CD4-positive, alpha-beta T cell treated with Interleukin-17A for 4 hours (primary cell): ENCODE measurements around the gene CTSS.
A peak's percentile ranks its signal among the peaks of the same experiment; 100 is the strongest.
"Not testable (repeated sequence)": the region's sequence is repeated elsewhere in the genome, so short reads cannot be mapped to it uniquely, and the experiment has no call there.

Source experiments
- DNase-seq: peaks from one replicate; pipeline ENCODE4 v3.0.0-alpha.2; 2020; ENCODE audit warnings: mixed read lengths

CTSS gene

GRCh38 chr1:150765296-150765976 is at the start of gene CTSS:
Gene CTSS (minus strand): TSS chr1:150765778. CDS start chr1:150764763, 1,015 bp downstream.
- no peak for DNase-seq

GRCh38 chr1:150813028-150813707 is 47.6 kb upstream of the CTSS start:
- DNase-seq = peak; percentile 4

- DNase-seq = no peak
These were observed 45.5 kb upstream of the CTSS start for GRCh38 chr1:150810958-150811659.

DNA sequence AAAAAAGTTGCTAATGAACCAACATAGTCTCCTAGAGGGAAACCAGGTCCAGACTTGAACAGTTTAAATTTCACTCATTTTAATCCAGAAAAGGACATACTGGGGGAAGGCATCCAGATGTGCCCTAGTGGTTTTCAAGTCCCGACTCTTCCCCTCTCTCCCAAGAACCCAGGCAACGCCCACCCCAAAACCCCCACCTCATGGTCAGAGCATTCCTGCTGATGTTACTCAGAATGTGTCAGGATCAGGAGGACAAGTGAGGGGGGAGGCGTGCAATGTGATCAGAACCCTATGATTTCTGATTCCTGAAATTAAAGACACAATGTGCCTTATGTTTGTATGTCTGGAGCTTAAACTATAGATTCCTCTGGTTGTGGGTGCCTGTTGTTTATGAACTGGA is 44.1 kb upstream of the CTSS start:
- DNase-seq = no peak

DNA sequence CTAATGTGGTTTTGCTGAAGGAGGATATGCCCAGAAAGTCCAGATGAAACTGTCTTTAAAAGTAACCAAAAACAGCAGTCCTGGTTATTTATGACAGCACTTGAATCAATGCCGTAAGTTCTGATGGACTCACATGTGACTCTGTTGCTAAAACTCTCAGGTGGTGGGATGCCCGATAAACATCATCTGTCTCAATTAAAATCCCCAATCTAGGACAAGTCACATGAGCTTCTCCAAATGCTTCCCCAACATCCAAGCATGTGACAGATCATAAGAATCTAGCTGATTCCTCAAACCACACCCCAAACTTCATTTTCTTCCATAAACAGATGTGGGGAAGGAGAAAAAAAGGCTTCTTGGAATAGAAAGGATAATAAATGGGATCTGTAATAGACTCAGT is 43.3 kb upstream of the CTSS start:
- no peak for DNase-seq

DNA sequence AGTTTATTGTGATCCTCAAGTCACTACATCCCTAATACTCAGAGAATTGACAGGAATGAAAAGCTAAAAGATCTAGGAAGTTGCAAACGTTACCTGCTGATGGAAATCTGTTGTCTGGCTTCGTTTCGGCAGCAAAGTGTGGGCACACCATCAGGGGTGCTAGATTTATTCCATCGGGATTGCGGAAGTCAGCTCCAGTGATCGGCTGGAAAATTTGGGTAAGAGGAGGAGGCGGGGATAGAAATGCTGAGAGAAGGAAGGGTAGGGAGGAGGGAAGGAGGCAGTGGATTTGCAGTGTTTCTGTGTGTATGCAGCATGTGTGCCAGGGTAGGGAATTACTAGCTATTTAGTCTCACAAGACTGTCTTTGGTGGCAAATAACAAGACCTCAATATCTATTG is 42.5 kb upstream of the CTSS start, which contains the start of gene CTSK:
TSS of gene CTSK (minus strand) at position 140 of the 400 bp plus-strand sequence. CDS start 1,455 bp downstream, outside the sequence.
- DNase-seq = no peak

DNA sequence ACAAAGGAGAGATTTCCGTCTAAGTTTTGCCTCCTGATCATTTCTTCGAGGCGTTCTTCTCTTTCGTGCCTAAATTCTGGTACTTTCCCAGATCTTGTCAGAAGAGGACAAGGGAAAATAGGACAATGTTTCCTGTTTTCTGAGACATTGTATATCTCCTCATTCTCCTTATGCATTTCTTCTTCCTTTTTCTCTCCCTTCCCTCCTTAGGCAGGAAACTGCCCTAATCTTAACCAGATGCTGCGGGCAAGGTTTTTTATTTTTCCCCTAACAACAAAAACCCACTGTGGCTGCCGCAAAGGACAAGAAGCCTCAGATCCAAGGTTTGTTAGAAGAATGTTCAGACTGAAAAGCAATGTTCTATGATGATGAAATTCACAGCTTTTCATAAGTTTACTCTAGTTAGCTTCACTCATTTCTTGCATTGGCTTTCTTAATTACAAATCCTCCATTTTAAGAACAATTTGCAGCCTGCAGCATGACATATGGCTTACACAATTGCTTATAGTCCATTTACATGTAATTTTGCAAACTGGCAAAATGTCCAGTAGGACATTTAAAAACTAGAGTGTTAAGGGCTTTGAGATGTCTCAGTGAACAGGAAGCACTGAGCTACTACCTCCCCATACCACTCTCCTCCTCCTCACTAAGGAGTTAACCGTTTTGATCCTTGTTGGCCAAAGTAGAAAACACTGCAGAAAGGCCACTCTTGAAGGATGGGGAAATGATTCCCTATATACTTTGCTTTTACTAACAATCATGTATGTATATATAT is 41.9 kb upstream of the CTSS start:
- DNase-seq = no peak

DNA sequence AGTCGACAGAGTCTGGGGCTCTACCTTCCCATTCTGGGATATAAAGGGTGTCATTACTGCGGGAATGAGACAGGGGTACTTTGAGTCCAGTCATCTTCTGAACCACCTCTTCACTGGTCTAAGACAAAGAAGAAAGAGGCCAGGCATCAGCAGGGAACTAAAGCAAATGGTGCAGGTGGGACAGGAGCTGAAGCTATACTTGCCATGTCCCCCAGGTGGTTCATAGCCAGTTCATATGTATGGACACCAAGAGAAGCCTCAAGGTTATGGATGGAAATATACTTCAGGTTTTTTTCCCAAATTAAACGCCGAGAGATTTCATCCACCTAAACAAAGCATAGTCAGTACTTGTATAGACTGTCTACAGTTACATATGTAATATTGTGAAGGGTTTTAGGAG is 40.3 kb upstream of the CTSS start:
- no peak for DNase-seq

DNA sequence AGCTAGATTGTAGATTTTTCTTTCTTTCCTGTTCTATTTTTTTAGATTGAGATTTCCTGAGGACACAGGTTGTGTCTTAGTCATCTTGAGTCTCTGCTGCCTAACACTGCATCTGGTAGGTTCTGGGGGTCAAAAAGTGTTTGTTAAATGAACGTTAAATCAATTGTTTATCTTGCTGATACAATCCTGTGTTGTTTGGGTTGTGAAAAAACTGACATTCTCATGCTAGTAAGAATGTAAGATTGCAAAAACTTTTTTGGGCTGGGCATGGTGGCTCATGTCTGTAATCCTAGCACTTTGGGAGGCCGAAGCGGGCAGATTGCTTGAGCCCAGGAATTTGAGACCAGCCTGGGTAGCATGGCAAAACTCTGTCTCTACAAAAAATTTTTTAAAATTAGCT is 39.1 kb upstream of the CTSS start:
- DNase-seq = no peak

- no peak for DNase-seq
These were observed 33.5 kb upstream of the CTSS start for GRCh38 chr1:150799089-150799488.

- no peak for DNase-seq
These were observed 32.9 kb upstream of the CTSS start for GRCh38 chr1:150798525-150798924.

DNA sequence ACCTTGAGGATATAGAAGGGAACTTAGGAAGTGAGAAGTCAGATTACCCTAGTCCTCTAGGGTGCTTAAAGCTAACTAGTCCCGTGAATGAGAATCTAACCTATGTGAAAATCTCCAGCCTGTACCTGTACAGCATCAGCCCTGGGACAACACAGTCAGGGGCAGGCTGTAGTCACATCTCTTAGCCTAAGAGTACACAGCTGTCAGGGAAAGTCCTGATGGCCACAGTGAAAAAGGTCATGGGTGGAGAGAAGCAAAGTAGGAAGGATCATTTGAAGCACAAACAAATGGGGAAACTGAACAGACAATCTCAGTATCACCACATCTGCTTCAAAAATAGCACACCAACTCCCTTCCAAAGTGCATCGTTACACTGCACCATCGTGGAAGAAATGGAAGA is 30.8 kb upstream of the CTSS start:
- DNase-seq = no peak

GRCh38 chr1:150793778-150794177 is 28.2 kb upstream of the CTSS start:
- DNase-seq = not testable (repeated sequence)

DNA sequence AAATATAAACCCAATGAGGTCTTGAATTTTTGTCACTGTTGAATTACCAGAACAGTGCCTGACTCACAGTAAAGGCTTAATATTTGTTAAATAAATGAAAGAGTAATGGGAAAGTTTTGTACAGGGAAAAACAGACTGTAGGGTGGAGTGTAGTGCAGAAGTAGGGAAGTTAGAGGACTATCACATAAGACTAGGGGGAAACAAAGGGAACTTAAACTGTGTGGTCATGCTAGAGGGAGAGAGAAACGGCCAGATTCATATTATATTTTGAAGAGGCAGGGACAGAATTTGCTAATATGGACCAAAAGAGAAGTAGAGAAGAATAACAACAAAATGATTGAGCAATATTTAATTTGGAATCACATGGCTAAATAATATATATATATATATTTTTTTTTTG is 27.6 kb upstream of the CTSS start:
- DNase-seq = no peak

DNA sequence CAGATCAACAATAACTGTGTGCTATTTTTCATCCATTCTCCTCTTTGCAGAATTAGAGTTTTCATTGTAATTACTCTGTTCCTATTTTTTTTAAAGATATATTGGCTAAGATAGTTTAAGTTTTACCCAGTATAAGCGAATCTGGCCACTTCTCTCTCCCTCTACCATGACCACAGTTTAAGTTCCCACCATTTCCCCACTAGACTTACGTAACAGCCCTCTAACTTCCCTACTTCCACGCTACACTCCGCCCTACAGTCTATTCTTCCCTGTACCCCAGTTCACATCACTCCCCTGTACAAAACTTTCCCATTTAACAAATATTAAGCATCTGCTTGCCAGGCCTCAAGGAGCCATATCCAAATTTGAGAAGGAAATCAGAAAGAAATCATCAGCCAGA is 26.0 kb upstream of the CTSS start:
- DNase-seq = no peak

DNA sequence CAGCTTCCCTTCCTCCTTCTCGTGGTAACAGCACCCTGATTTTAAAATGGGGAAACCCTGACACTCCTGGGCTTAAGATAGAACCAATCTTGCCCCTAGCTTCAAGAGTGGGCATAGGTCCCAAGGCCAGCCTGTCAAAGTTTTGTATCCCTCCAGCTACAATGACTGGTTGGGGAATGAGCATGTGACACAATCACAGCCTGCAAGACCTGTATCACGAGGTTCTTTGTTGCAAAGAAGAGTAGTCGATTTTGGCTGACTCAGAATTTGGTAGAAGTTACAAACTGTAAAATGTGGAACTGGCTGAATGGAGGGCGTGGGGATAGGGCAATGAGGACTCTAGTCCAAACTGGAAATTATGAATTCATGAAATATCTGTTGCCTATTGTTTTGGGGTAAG is 23.8 kb upstream of the CTSS start:
- DNase-seq = no peak

DNA sequence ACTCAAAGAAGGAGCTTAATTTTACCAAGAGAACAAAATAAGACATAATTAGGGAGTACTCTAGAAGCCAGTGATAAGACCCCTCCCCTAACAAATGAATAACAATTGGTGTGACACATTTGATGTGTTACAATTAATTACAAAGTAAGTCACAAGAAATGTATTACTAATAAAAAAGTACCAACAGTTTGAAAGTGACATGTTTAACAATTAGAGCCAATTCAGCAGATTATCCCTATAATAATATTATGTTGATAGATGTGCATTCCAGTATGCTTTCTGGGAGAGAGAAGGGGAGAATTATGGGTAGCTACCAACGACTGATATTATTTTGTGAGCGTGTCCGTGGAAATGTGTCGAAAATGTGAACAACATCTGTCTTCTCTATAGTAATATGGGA is 23.4 kb upstream of the CTSS start:
- DNase-seq = no peak

DNA sequence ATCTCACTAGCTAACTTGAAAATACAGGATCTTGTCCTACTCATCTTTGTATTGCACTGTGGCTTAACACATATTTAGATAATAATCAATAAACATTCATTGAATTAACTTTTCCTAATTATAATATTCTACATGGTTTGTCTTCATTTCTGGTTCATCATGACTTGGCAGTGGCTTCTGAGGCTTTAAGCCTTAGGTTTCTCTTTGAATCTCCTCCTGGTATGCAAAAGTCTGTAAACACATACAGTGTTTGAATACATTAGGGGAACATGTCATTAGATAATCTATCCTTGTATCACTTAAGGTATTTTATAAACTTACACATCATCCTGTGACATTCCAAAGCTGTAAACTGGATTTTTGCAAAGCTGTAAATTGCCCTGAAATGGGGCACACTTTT is 21.9 kb upstream of the CTSS start:
- no peak for DNase-seq

DNA sequence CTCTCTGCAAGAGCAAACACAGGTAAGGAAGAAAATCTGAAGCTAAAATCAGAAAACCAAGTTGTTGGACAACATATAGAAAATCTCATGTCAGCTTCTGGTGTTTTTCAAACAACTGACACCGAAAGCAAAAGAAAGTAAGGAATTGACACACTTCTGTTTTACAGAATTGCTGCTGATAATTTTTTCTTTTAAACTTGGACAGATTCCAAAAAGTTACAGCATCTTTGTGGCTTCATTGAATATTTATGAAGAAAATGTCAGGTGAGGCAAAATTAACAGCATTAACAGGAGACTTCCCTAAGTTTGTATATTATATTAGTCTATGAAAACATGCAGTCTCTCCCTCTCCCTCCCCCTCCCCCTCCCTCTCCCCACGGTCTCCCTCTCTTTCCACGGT is 14.9 kb upstream of the CTSS start:
- DNase-seq = no peak

- DNase-seq = no peak
These were observed 12.8 kb upstream of the CTSS start for GRCh38 chr1:150778409-150778808.

DNA sequence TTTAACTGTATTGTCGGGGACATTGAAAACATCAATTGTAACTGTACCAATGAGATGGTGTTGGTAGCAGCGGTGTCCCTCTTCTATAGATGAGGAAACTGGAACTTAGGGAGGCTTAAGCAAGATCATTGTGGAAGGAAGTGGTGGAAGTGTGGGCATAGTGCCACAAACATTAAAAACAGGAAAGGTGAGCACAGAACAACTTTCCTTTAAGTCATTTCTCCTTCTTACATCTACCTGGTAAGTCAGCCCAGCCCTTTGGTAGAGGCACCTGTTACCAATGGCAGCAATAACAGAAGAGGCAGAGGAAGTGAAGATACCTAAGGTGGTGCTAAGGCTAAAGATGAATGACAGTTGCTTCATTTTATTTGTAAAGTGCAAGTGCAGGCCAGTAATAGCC is 12.0 kb upstream of the CTSS start:
- DNase-seq = no peak

DNA sequence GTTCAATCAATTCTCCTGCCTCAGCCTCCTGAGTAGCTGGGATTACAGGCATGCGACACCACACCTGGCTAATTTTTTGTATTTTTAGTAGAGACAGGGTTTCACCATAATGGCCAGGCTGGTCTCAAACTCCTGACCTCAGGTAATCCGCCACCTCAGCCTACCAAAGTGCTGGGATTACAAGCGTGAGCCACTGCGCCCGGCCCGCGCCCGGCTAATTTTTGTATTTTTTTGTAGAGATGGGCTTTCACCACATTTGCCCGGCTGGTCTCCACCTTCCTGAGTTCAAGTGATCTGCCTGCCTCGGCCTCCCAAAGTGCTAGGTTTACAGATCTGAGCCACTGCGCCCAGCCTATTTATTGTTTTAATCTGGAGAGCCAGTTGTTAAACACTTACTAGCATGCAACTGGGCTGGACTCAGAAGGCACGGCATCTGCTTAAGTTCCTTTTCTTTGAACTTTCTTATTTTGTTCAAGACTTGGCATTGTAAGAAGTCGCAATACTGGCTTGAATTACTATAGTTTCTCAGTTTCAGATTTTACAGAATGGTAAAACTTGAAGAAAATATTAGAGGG is 10.4 kb upstream of the CTSS start:
- DNase-seq = not testable (repeated sequence)

DNA sequence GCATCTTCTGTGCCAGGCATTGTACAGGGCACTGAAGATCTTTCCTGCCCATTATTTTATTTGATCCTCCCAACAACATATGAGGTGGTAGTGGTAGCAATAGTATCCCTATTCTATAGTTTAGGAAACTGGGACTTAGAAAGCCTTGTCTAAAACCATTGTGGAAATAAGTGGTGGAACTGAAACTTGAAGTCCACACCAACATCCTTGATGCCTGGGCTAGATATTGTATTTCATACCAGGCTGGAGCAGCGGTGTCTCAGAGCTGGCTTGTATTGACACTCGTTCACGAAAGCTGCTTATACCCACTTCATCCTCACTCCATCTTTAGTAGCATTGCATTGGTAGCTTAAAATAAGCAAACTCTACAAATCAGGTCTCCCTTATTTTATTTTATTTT is 9.7 kb upstream of the CTSS start:
- no peak for DNase-seq
